Activated T-helper 1 cell treated with anti-CD3 and anti-CD28 coated beads, Interleukin-2, amount 50 U/mL, for 16 hours (primary cell): ENCODE data around the gene TPPP2.

Experiments used
- DNase-seq, 2 donors: peaks; one replicate each; pipeline ENCODE4 v3.0.0-alpha.2; 2020; ENCODE audit warnings: low read depth in 1 of 2, low spot score in 1 of 2

TPPP2 gene

DNA sequence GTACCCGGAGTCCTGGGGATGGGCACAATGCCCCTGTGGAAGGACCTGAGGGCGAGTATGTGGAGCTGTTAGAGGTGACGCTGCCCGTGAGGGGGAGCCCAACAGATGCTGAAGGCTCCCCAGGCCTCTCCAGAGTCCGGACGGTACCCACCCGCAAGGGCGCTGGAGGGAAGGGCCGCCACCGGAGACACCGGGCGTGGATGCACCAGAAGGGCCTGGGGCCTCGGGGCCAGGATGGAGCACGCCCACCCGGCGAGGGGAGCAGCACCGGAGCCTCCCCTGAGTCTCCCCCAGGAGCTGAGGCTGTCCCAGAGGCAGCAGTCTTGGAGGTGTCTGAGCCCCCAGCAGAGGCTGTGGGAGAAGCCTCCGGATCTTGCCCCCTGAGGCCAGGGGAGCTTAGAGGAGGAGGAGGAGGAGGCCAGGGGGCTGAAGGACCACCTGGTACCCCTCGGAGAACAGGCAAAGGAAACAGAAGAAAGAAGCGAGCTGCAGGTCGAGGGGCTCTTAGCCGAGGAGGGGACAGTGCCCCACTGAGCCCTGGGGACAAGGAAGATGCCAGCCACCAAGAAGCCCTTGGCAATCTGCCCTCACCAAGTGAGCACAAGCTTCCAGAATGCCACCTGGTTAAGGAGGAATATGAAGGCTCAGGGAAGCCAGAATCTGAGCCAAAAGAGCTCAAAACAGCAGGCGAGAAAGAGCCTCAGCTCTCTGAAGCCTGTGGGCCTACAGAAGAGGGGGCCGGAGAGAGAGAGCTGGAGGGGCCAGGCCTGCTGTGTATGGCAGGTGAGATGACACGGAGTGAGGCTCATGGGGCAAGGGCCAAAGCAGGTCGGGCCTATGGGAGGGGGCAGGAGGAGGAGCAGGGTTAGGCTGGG is 44.6 kb downstream of the TPPP2 start:
- no peak for DNase-seq

DNA sequence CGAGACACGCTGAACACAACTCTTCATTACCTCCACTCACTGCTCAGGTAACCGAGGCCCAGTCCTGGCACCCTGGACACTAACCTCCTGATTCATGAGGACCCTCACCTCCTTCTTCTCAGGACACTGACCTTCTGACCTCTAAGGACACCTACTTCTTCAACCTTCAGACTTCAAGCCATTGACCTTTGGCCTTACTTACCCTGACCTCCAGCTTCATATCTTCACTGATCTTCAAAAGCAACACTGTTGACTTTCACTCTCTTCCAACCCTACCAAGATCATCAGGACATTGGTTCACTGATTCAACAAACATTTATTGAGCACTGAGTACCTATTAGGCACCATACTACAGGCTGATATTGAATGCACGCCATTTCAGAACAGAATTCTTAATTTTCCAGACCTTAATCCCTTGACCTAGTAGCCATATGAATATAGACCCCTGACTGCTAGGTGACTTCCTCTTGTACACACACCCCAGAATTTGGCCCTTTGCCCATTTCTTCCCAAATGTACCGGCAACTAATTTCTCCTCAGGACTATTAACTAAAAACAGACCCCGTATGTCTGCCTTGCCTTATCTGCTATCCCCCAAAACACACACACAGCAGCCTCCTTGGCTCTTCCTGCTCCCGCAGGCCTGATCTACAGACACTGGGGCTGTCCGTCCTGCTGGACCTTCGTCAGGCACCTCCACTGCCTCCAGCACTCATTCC is 45.9 kb downstream of the TPPP2 start:
- DNase-seq: no peak

DNA sequence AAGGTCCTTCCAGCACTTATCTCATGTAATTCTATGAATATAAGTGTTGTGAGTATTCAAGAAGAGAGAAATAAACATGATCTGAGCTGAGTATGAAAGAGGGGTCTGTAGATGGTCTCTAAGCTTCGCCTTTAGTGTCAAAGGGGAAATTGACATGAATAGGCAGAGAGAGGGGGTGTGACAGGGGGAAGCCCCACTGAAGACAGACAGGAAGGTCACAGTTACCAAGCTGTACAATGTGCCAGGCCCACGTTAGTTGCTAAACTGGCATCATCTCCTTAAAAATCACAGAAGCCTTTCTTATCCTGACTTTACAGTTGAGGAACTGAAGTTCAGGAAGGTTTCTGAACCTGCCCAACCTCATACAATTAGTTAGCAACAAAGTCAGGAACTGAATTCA is 47.7 kb downstream of the TPPP2 start:
- no peak for DNase-seq

DNA sequence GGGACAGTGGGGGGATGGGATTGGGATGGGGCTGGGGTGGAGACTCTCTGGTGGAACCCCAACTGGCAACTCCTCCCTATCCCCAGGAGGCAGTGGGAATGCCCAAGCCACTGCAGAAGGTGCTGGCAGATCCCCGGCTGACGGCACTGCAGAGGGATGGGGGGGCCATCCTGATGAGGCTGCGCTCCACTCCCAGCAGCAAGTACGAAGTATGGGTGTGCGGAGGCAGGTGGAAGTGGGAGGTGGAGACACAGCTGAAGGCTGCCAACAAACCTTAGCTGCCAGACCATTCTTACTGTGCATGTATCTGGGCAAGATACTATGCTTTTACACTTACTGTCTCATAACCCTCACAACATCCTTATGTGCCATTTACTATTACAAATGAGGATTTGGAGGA is 48.3 kb downstream of the TPPP2 start:
- DNase-seq: no peak

DNA sequence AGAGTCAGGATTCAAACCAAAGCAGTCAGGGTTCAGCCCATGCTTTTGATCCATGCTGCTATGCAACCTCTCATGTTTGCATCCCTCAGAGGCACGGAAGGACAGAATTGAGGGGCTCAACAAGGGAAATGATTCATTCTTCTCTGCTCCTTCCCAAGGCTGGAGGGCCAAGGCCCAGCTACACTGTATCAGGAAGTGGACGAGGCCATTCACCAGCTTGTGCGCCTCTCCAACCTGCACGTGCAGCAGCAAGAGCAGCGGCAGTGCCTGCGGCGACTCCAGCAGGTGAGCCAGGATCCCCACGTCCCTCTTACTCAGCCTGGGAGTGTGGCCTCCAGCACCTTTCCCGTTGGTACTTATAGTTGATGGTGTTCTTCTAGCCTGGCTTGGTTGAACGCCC is 48.7 kb downstream of the TPPP2 start:
- DNase-seq: no peak

DNA sequence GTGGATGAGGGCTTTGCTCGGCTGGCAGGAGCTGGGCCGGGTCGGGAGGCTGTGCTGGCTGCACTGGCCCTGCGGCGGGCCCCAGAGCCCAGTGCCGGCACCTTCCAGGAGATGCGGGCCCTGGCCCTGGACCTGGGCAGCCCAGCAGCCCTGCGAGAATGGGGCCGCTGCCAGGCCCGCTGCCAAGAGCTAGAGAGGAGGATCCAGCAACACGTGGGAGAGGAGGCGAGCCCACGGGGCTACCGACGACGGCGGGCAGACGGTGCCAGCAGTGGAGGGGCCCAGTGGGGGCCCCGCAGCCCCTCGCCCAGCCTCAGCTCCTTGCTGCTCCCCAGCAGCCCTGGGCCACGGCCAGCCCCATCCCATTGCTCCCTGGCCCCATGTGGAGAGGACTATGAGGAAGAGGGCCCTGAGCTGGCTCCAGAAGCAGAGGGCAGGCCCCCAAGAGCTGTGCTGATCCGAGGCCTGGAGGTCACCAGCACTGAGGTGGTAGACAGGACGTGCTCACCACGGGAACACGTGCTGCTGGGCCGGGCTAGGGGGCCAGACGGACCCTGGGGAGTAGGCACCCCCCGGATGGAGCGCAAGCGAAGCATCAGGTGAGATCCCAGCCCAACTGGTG is 51.6 kb downstream of the TPPP2 start:
- no peak for DNase-seq
